Keratinocyte (primary cell): Measurements from ENCODE around the gene B4GALNT2. TPM values are rescaled to one million over a fixed set of nuclear protein-coding genes. Genes with fewer than 3 reads are reported as not detected.

Experiments used
- DNase-seq: peaks from one replicate; pipeline ENCODE4 v3.0.0-alpha.2; 2011; ENCODE audit warnings: low read depth, missing footprints, low spot score
- FAIRE-seq: peaks from 2 replicates; lab custom pipeline; 2011; peaks lifted over from hg19 to GRCh38; lab: Jason Lieb, UNC
- H2AFZ ChIP-seq: 2 replicates; pipeline ENCODE4 v1.6.0; 2012; ENCODE audit warnings: low read length, control low read depth, inconsistent platforms; ENCODE audit not compliant: control insufficient read depth
- H3K27ac ChIP-seq: 2 replicates; pipeline ENCODE4 v1.5.1; 2011; ENCODE audit warnings: low read length; ENCODE audit not compliant: control insufficient read depth, insufficient read depth
- H3K27me3 ChIP-seq: 3 replicates; pipeline ENCODE4 v1.6.0; 2011; ENCODE audit warnings: low read length; ENCODE audit not compliant: control insufficient read depth, insufficient read depth; ENCODE audit errors: extremely low read depth
- H3K36me3 ChIP-seq, 2 experiments: 2 replicates in 1 of 2; 3 replicates in 1 of 2; pipeline ENCODE4 v1.5.1; 2011; ENCODE audit warnings: low read length in 2 of 2, mild to moderate bottlenecking in 1 of 2; ENCODE audit not compliant: control insufficient read depth in 2 of 2, insufficient read depth in 2 of 2; ENCODE audit errors: extremely low read depth in 1 of 2
- H3K4me1 ChIP-seq: 3 replicates; pipeline ENCODE4 v1.5.1; 2011; ENCODE audit warnings: low read length; ENCODE audit not compliant: control insufficient read depth, insufficient read depth; ENCODE audit errors: extremely low read depth
- H3K4me2 ChIP-seq: 3 replicates; pipeline ENCODE4 v1.6.0; 2011; ENCODE audit warnings: low read depth, low read length; ENCODE audit not compliant: control insufficient read depth, insufficient read depth; ENCODE audit errors: extremely low read depth
- H3K4me3 ChIP-seq, 3 experiments: fragments of 200-600 bp in 1 of 3; sonication (generic) in 1 of 3; 2 replicates in 2 of 3; 3 replicates in 1 of 3; pipeline ENCODE4 v1.5.1; 2011 to 2016; ENCODE audit warnings: low read length in 3 of 3, mild to moderate bottlenecking in 3 of 3, control low read depth in 2 of 3, inconsistent platforms in 1 of 3, low read depth in 1 of 3, mixed read lengths in 1 of 3, mixed run types in 1 of 3, moderate library complexity in 1 of 3; ENCODE audit not compliant: control insufficient read depth in 2 of 3, insufficient read depth in 2 of 3; ENCODE audit errors: extremely low read depth in 1 of 3
- H3K79me2 ChIP-seq: 2 replicates; pipeline ENCODE4 v1.6.0; 2012; ENCODE audit warnings: low read length; ENCODE audit not compliant: control insufficient read depth, insufficient read depth
- H3K9ac ChIP-seq: 3 replicates; pipeline ENCODE4 v1.6.0; 2011; ENCODE audit warnings: low read length; ENCODE audit not compliant: control insufficient read depth, insufficient read depth; ENCODE audit errors: extremely low read depth
- H3K9me1 ChIP-seq: 3 replicates; pipeline ENCODE4 v1.6.0; 2011; ENCODE audit warnings: low read length; ENCODE audit not compliant: control insufficient read depth, insufficient read depth; ENCODE audit errors: extremely low read depth
- H3K9me3 ChIP-seq: 2 replicates; pipeline ENCODE4 v1.5.1; 2012; ENCODE audit warnings: low read depth, low read length; ENCODE audit not compliant: control insufficient read depth
- H4K20me1 ChIP-seq: 3 replicates; pipeline ENCODE4 v1.6.0; 2011; ENCODE audit warnings: low read length; ENCODE audit not compliant: control insufficient read depth, insufficient read depth; ENCODE audit errors: extremely low read depth
- EZH2 ChIP-seq: IDR thresholded peaks from one replicate; pipeline ENCODE4 v1.6.1; 2012; ENCODE audit warnings: inconsistent platforms, mild to moderate bottlenecking, low read length, moderate library complexity
- dilution Hi-C: fragments of 300-500 bp; cut with MboI; formaldehyde crosslinking; loops from one replicate; pipeline ENCODE4 v1.7.0; 2020; ENCODE audit warnings: low sequenced_read_pairs; ENCODE audit not compliant: extremely low pct_ligation_motif_present
- polyA plus RNA-seq, 5 experiments: library from polyadenylated mRNA; depleted of rRNA in 3 of 5; stranded (reverse) in 3 of 5; stranded (forward) in 1 of 5; unstranded in 1 of 5; fragments of >200 nt; gene quantifications; 1 replicate in 1 of 5; 2 replicates in 3 of 5; 3 replicates in 1 of 5; pipeline versions ENCODE4 v1.2.1 to v1.2.3, GENCODE V29; 2011 to 2012; ENCODE audit warnings: missing spikeins in 2 of 5, low read depth in 1 of 5, low replicate concordance in 1 of 5
- TF ChIP-seq, protein P1 (sequence below), 3 experiments: IDR thresholded peaks in 1 of 3; conservative IDR thresholded peaks in 1 of 3; optimal IDR thresholded peaks in 1 of 3; 2 replicates in 2 of 3; 3 replicates in 1 of 3; pipeline versions ENCODE3 to v1.5.1; 2011; ENCODE audit warnings: low read length in 3 of 3, mild to moderate bottlenecking in 3 of 3, moderate library complexity in 2 of 3, control low read depth in 1 of 3, inconsistent platforms in 1 of 3; ENCODE audit not compliant: insufficient read depth in 2 of 3; ENCODE audit errors: extremely low read depth in 1 of 3

B4GALNT2 gene
- polyA plus RNA-seq, 1 donor (not counting 4 experiments of a cell fraction or from before 2014, with no cell fraction given) = 0.01 TPM

DNA sequence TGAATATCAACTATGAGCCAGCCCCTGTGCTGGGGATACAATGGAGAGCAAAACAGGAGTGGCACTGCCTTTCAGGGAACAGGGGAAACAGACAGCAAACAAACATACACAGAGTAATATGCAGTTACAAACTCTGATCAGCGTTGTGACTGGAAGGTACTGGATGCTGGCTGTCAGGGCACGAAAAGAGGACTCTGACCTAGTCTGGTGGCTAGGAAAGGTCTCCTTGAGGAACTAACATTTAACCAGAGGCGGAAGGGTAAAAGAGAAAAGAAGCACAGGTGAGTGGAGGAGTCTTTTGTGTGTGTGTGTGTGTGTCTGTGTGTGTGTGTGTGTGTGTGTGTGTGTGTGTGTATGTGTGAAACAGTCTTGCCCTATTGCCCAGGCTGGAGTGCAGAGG lies 12.4 kb upstream of the B4GALNT2 start:
- Histone ChIP-seq H3K79me2 (no peaks in the 10 kb centered on the region), H3K9me3 (no peaks in the 10 kb centered on the region), H3K4me3 (no peak overlapping the region), H3K4me2 (no peak overlapping the region), H3K9ac (no peak overlapping the region), H3K4me1 (peaks cover 13% of the 10 kb centered on the region), H3K27me3 (no peaks in the 10 kb centered on the region), H4K20me1 (no peaks in the 10 kb centered on the region), H3K27ac (no peak overlapping the region), H2AFZ (no peak overlapping the region), H3K9me1 (no peaks in the 10 kb centered on the region), H3K36me3 (no peaks in the 10 kb centered on the region)
- no peak for TF ChIP-seq EZH2
- TF ChIP-seq, protein P1, sequence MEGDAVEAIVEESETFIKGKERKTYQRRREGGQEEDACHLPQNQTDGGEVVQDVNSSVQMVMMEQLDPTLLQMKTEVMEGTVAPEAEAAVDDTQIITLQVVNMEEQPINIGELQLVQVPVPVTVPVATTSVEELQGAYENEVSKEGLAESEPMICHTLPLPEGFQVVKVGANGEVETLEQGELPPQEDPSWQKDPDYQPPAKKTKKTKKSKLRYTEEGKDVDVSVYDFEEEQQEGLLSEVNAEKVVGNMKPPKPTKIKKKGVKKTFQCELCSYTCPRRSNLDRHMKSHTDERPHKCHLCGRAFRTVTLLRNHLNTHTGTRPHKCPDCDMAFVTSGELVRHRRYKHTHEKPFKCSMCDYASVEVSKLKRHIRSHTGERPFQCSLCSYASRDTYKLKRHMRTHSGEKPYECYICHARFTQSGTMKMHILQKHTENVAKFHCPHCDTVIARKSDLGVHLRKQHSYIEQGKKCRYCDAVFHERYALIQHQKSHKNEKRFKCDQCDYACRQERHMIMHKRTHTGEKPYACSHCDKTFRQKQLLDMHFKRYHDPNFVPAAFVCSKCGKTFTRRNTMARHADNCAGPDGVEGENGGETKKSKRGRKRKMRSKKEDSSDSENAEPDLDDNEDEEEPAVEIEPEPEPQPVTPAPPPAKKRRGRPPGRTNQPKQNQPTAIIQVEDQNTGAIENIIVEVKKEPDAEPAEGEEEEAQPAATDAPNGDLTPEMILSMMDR (optimal IDR thresholded peaks at IDR 0.05 in 1 of 3, IDR thresholded peaks at IDR 0.05 in 1 of 3, conservative IDR thresholded peaks at IDR 0.05 in 1 of 3; ENCODE audit: extremely low read depth in 1 of 3, insufficient read depth in 2 of 3, low read length in 3 of 3) = no peak
- peak; percentile 61 for FAIRE-seq
- dilution Hi-C loops = no loop called here
- DNase-seq = no peak

DNA sequence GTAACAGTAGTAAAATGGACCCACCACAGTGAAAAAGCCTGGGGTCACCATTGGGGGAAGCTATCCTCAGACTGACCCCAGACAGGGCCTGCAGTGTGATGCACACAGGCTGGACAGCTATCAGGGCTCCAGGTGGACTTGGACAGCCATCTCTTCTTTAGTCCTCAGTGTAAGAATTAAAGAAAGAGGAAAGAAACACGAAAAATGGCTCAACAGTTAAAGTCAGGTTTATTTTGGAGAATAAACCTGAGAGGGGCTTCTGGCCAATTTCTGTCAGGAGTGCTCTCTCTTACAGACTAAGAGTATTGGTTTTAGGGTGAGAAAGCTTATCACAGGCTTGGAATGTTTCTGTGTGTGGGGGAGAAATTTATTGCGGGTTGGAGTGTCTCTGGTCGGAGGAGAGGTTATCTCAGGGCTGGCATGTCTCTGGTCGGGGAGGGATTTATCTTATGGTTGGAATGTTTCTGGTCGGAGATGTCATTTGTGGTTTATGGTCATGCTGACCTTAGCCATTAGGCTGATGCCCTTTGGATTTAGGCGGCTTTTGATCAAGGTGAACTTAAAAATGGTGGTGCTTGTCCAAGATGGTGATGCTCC lies 10.8 kb upstream of the B4GALNT2 start:
- Histone ChIP-seq H3K9me3 (no peaks in the 10 kb centered on the region), H3K79me2 (no peaks in the 10 kb centered on the region), H3K9ac (no peak overlapping the region), H3K36me3 (no peaks in the 10 kb centered on the region), H4K20me1 (no peaks in the 10 kb centered on the region), H2AFZ (no peak overlapping the region), H3K4me1 (peaks cover 20% of the 10 kb centered on the region), H3K27me3 (no peaks in the 10 kb centered on the region), H3K9me1 (no peaks in the 10 kb centered on the region), H3K4me2 (no peak overlapping the region), H3K27ac (no peak overlapping the region), H3K4me3 (no peak overlapping the region)
- FAIRE-seq (no peak), DNase-seq (no peak)
- dilution Hi-C loops = no loop called here
- TF ChIP-seq EZH2 = no peak
- TF ChIP-seq, protein P1 (optimal IDR thresholded peaks at IDR 0.05 in 1 of 3, IDR thresholded peaks at IDR 0.05 in 1 of 3, conservative IDR thresholded peaks at IDR 0.05 in 1 of 3; ENCODE audit: extremely low read depth in 1 of 3, insufficient read depth in 2 of 3, low read length in 3 of 3) = no peak
